ENCODE results near the gene RHOB.
"Not testable (repeated sequence)": the region's sequence is repeated elsewhere in the genome, so short reads cannot be mapped to it uniquely, and the experiment has no call there.

RHOB gene

GRCh38 chr2:20454036-20454981 lies 7.4 kb downstream of the RHOB start:
- DNase-seq (ENCODE audit: low spot score) = no peak

GRCh38 chr2:20455076-20455587 lies 8.3 kb downstream of the RHOB start:
- DNase-seq (ENCODE audit: low spot score) = no peak

GRCh38 chr2:20456116-20456571 lies 9.3 kb downstream of the RHOB start:
- DNase-seq (ENCODE audit: low spot score) = no peak

GRCh38 chr2:20456636-20457426 lies 10.0 kb downstream of the RHOB start:
- no peak for DNase-seq (ENCODE audit: low spot score)

- no peak for DNase-seq (ENCODE audit: low spot score)
These were observed 11.1 kb downstream of the RHOB start for GRCh38 chr2:20457661-20458630.

- DNase-seq (ENCODE audit: low spot score) = not testable (repeated sequence)
These were observed 12.0 kb downstream of the RHOB start for GRCh38 chr2:20458737-20459484.

- DNase-seq (ENCODE audit: low spot score) = no peak
These were observed 19.0 kb downstream of the RHOB start for GRCh38 chr2:20465716-20466394.

GRCh38 chr2:20467789-20468548 lies 21.1 kb downstream of the RHOB start:
- no peak for DNase-seq (ENCODE audit: low spot score)

GRCh38 chr2:20468549-20469500 lies 22.0 kb downstream of the RHOB start:
- DNase-seq (ENCODE audit: low spot score) = no peak

GRCh38 chr2:20469595-20469994 lies 22.7 kb downstream of the RHOB start:
- DNase-seq (ENCODE audit: low spot score) = no peak

- DNase-seq (ENCODE audit: low spot score) = no peak
These were observed 23.3 kb downstream of the RHOB start for GRCh38 chr2:20470211-20470610.

- no peak for DNase-seq (ENCODE audit: low spot score)
These were observed 24.3 kb downstream of the RHOB start for GRCh38 chr2:20471148-20471547.

- no peak for DNase-seq (ENCODE audit: low spot score)
These were observed 25.2 kb downstream of the RHOB start for GRCh38 chr2:20471902-20472559.

- DNase-seq (ENCODE audit: low spot score) = no peak
These were observed 25.7 kb downstream of the RHOB start for GRCh38 chr2:20472569-20472968.

GRCh38 chr2:20473128-20473527 lies 26.3 kb downstream of the RHOB start:
- DNase-seq (ENCODE audit: low spot score) = no peak

- no peak for DNase-seq (ENCODE audit: low spot score)
These were observed 28.1 kb downstream of the RHOB start for GRCh38 chr2:20474757-20475566.

GRCh38 chr2:20475567-20475952 lies 28.7 kb downstream of the RHOB start:
- DNase-seq (ENCODE audit: low spot score) = no peak
